Esophagus (tissue), 2 donors: ENCODE measurements around the gene NCLN. TPM values are rescaled to one million over a fixed set of nuclear protein-coding genes. Genes with fewer than 3 reads are reported as not detected.

Source experiments
- H3K27ac ChIP-seq, 2 donors: one replicate each; pipeline ENCODE4 v1.5.1; 2013; ENCODE audit warnings: low read depth in 2 of 2, mild to moderate bottlenecking in 2 of 2, inconsistent platforms in 1 of 2, low read length in 1 of 2, moderate library complexity in 1 of 2
- H3K27me3 ChIP-seq, 2 donors: one replicate each; pipeline ENCODE4 v1.6.1; 2013; ENCODE audit warnings: low read length in 2 of 2, control low read depth in 1 of 2, mild to moderate bottlenecking in 1 of 2; ENCODE audit not compliant: insufficient read depth in 2 of 2, control insufficient read depth in 1 of 2
- H3K36me3 ChIP-seq, 2 donors: one replicate each; pipeline ENCODE4 v1.6.1; 2013; ENCODE audit warnings: low read length in 1 of 2; ENCODE audit not compliant: control insufficient read depth in 2 of 2, insufficient read depth in 2 of 2
- H3K4me1 ChIP-seq, 2 donors: one replicate each; pipeline ENCODE4 v1.6.1; 2013; ENCODE audit warnings: low read length in 1 of 2; ENCODE audit not compliant: control insufficient read depth in 2 of 2, insufficient read depth in 2 of 2
- H3K4me3 ChIP-seq, 2 donors: one replicate each; pipeline ENCODE4 v1.5.1; 2013; ENCODE audit warnings: low read length in 2 of 2, mild to moderate bottlenecking in 2 of 2, low read depth in 1 of 2, moderate library complexity in 1 of 2
- H3K9me3 ChIP-seq, 2 donors: one replicate each; pipeline ENCODE4 v1.6.1; 2013; ENCODE audit warnings: mild to moderate bottlenecking in 2 of 2, low read depth in 1 of 2, low read length in 1 of 2, moderate library complexity in 1 of 2; ENCODE audit not compliant: control insufficient read depth in 2 of 2, insufficient read depth in 1 of 2
- WGBS, 2 donors: extraction: QIAGEN DNeasy Blood & Tissue Kit; methylation state at CpG; one replicate each; pipeline ENCODE4 v1.1.7; 2013; 5-methylcytosine and 5-hydroxymethylcytosine counted together
- polyA plus RNA-seq, 2 donors: library from polyadenylated mRNA; stranded (reverse); fragments of 200-250 nt; gene quantifications; one replicate each; pipeline ENCODE4 v1.2.3, GENCODE V29; 2013
- donor health status: healthy with polysubstance abuse.
- donor health status: Bipolar disorder and iron deficiency.

NCLN gene
- 10 to 100 TPM; 23.9 to 24.9 TPM for polyA plus RNA-seq

- no peaks in the 10 kb centered on the region for H3K9me3 ChIP-seq
- peak within 1 kb of the TSS; percentile 81 to 87 for H3K4me3 ChIP-seq
- 0% methylated on average over 55 to 69 of the region's 69 CpGs for WGBS, 2 donors
- peak within 1 kb of the TSS; percentile 69 to 87 for H3K27ac ChIP-seq
- H3K36me3 ChIP-seq, result peaks cover 0 to 9% of the 10 kb centered on the region in 2 donors
- no peaks in the 10 kb centered on the region for H3K27me3 ChIP-seq
- peaks cover 9 to 19% of the 10 kb centered on the region in 2 donors for H3K4me1 ChIP-seq
Observed at GRCh38 chr19:3185461-3186159, at the start of gene NCLN. NCLN (plus strand) TSS chr19:3185930; CDS start chr19:3186031, 101 bp downstream.

GRCh38 chr19:3135961-3136683 lies 49.6 kb upstream of the NCLN start, which contains the start of gene GNA15:
GNA15 (plus strand) TSS chr19:3136033; CDS start chr19:3136451, 418 bp downstream.
- Histone ChIP-seq H3K9me3 (peaks cover 0 to 2% of the 10 kb centered on the region in 2 donors), H3K4me1 (peaks cover 2 to 9% of the 10 kb centered on the region in 2 donors), H3K4me3 (peak within 1 kb of the TSS; percentile 68 to 83), H3K27ac (peak within 1 kb of the TSS; percentile 93 to 94), H3K36me3 (no peaks in the 10 kb centered on the region), H3K27me3 (no peaks in the 10 kb centered on the region)
- WGBS, 2 donors, result 36 to 47% methylated on average over 34 to 40 of the region's 40 CpGs

- WGBS, 2 donors, result 40 to 53% methylated on average over 16 of the region's 16 CpGs
- peak overlapping the region; percentile 68 to 83 for H3K4me3 ChIP-seq
- H3K9me3 ChIP-seq, result peaks cover 0 to 2% of the 10 kb centered on the region in 2 donors
- peak overlapping the region; percentile 93 to 94 for H3K27ac ChIP-seq
- no peaks in the 10 kb centered on the region for H3K36me3 ChIP-seq
- H3K4me1 ChIP-seq, result peaks cover 2 to 11% of the 10 kb centered on the region in 2 donors
- no peaks in the 10 kb centered on the region for H3K27me3 ChIP-seq
Observed at GRCh38 chr19:3136684-3137055, 49.1 kb upstream of the NCLN start.

GRCh38 chr19:3137119-3137518 lies 48.6 kb upstream of the NCLN start:
- no peaks in the 10 kb centered on the region for H3K36me3 ChIP-seq
- peak overlapping the region; percentile 68 to 83 for H3K4me3 ChIP-seq
- WGBS, 2 donors, result 40 to 44% methylated on average over 7 of the region's 7 CpGs
- no peaks in the 10 kb centered on the region for H3K27me3 ChIP-seq
- peak overlapping the region; percentile 93 to 94 for H3K27ac ChIP-seq
- H3K9me3 ChIP-seq, result peaks cover 0 to 2% of the 10 kb centered on the region in 2 donors
- H3K4me1 ChIP-seq, result peaks cover 2 to 16% of the 10 kb centered on the region in 2 donors

- Histone ChIP-seq H3K27ac (no peak overlapping the region), H3K9me3 (peaks cover 0 to 2% of the 10 kb centered on the region in 2 donors), H3K27me3 (no peaks in the 10 kb centered on the region), H3K4me3 (peak overlapping the region; percentile 2 to 68), H3K36me3 (no peaks in the 10 kb centered on the region), H3K4me1 (peaks cover 2 to 16% of the 10 kb centered on the region in 2 donors)
- WGBS, 2 donors, result 78 to 81% methylated on average over 15 of the region's 15 CpGs
Observed at GRCh38 chr19:3138268-3138667, 47.5 kb upstream of the NCLN start.

- H3K4me1 ChIP-seq, result peaks cover 2 to 12% of the 10 kb centered on the region in 2 donors
- H3K27ac ChIP-seq, result peak overlapping the region; percentile 7 to 75
- H3K9me3 ChIP-seq, result peaks cover 0 to 2% of the 10 kb centered on the region in 2 donors
- no peaks in the 10 kb centered on the region for H3K27me3 ChIP-seq
- H3K4me3 ChIP-seq, result no peak overlapping the region
- no peaks in the 10 kb centered on the region for H3K36me3 ChIP-seq
Observed at GRCh38 chr19:3140667-3141038, 45.1 kb upstream of the NCLN start.

- peak overlapping the region in 1 of 2 donors; percentile 28 for H3K4me3 ChIP-seq
- peak overlapping the region; percentile 90 to 96 for H3K27ac ChIP-seq
- no peaks in the 10 kb centered on the region for H3K36me3 ChIP-seq
- peaks cover 2 to 9% of the 10 kb centered on the region in 2 donors for H3K4me1 ChIP-seq
- 20 to 23% methylated on average over 6 of the region's 6 CpGs for WGBS, 2 donors
- H3K27me3 ChIP-seq, result no peaks in the 10 kb centered on the region
- H3K9me3 ChIP-seq, result peaks cover 0 to 2% of the 10 kb centered on the region in 2 donors
Observed at GRCh38 chr19:3142292-3142670, 43.4 kb upstream of the NCLN start.

- WGBS, 2 donors, result 60 to 62% methylated on average over 11 of the region's 11 CpGs
- H3K4me3 ChIP-seq, result no peak overlapping the region
- H3K36me3 ChIP-seq, result no peaks in the 10 kb centered on the region
- H3K4me1 ChIP-seq, result peaks cover 2 to 7% of the 10 kb centered on the region in 2 donors
- no peaks in the 10 kb centered on the region for H3K9me3 ChIP-seq
- H3K27ac ChIP-seq, result peak overlapping the region; percentile 90 to 96
- H3K27me3 ChIP-seq, result no peaks in the 10 kb centered on the region
Observed at GRCh38 chr19:3142781-3143337, 42.9 kb upstream of the NCLN start.

GRCh38 chr19:3145909-3146676 lies 39.6 kb upstream of the NCLN start:
- peaks cover 0 to 7% of the 10 kb centered on the region in 2 donors for H3K4me1 ChIP-seq
- H3K4me3 ChIP-seq, result no peak overlapping the region
- H3K36me3 ChIP-seq, result peaks cover 0 to 20% of the 10 kb centered on the region in 2 donors
- H3K27me3 ChIP-seq, result no peaks in the 10 kb centered on the region
- H3K27ac ChIP-seq, result no peak overlapping the region
- WGBS, 2 donors, result 75 to 76% methylated on average over 18 to 20 of the region's 20 CpGs
- H3K9me3 ChIP-seq, result peaks cover 0 to 2% of the 10 kb centered on the region in 2 donors
